Smooth muscle cell (in vitro differentiated cells): Measurements from ENCODE around the gene CFAP53. TPM values are rescaled to one million over a fixed set of nuclear protein-coding genes. Genes with fewer than 3 reads are reported as not detected.

Experiments used
- DNase-seq: peaks from one replicate; lab custom pipeline; 2025; ENCODE audit not compliant: unreplicated experiment; lab: John Stamatoyannopoulos, UW
- H2AFZ ChIP-seq: fragments of 200-600 bp; sonication (generic); 2 replicates; pipeline ENCODE4 v1.6.0; 2016; ENCODE audit warnings: antibody characterized with exemption, low read depth, mild to moderate bottlenecking
- H3F3A ChIP-seq: fragments of 200-600 bp; sonication (generic); 2 replicates; pipeline ENCODE4 v1.6.0; 2017; ENCODE audit warnings: antibody characterized with exemption, low read depth
- H3K27ac ChIP-seq: fragments of 200-600 bp; sonication (generic); 2 replicates; pipeline ENCODE4 v1.5.1; 2016; ENCODE audit warnings: low read depth, mild to moderate bottlenecking
- H3K27me3 ChIP-seq: fragments of 200-600 bp; sonication (generic); 2 replicates; pipeline ENCODE4 v1.6.1; 2016; ENCODE audit warnings: low read depth, mild to moderate bottlenecking
- H3K36me3 ChIP-seq: fragments of 200-600 bp; sonication (generic); 2 replicates; pipeline ENCODE4 v1.5.1; 2016; ENCODE audit warnings: low read depth
- H3K4me1 ChIP-seq: fragments of 200-600 bp; sonication (generic); 2 replicates; pipeline ENCODE4 v1.5.1; 2016; ENCODE audit warnings: low read depth
- H3K4me2 ChIP-seq: fragments of 200-600 bp; sonication (generic); 2 replicates; pipeline ENCODE4 v1.6.0; 2016; ENCODE audit warnings: mild to moderate bottlenecking
- H3K4me3 ChIP-seq: fragments of 200-600 bp; sonication (generic); 2 replicates; pipeline ENCODE4 v1.5.1; 2016; ENCODE audit warnings: mild to moderate bottlenecking
- H3K79me2 ChIP-seq: fragments of 200-600 bp; sonication (generic); 2 replicates; pipeline ENCODE4 v1.6.0; 2016; ENCODE audit warnings: low read depth, mild to moderate bottlenecking
- H3K9ac ChIP-seq: fragments of 200-600 bp; sonication (generic); 2 replicates; pipeline ENCODE4 v1.6.0; 2016; ENCODE audit warnings: low read depth
- H3K9me3 ChIP-seq: fragments of 200-600 bp; sonication (generic); replicated peaks from 2 replicates; pipeline ENCODE4 v1.5.1; 2016; ENCODE audit warnings: low read depth
- H4K20me1 ChIP-seq: fragments of 200-600 bp; sonication (generic); 2 replicates; pipeline ENCODE4 v1.6.0; 2016; ENCODE audit warnings: low read depth
- WGBS: methylation state at CpG from one replicate; pipeline ENCODE4 v1.1.7; 2016; ENCODE audit warnings: low lambda C conversion rate; 5-methylcytosine and 5-hydroxymethylcytosine counted together
- polyA plus RNA-seq: library from polyadenylated mRNA; unstranded; fragments of >200 nt; fragmentation: Nextera tagmentation; extraction: Ambion mirVana; gene quantifications from 2 replicates; pipeline ENCODE4 v1.2.1, GENCODE V29; 2016
- total RNA-seq: library from RNA; depleted of rRNA; stranded (reverse); fragments of >200 nt; gene quantifications from 2 replicates; pipeline ENCODE4 v1.2.3, GENCODE V29; 2014
- TF ChIP-seq, protein P1 (sequence below): fragments of 200-600 bp; sonication (generic); IDR thresholded peaks from 2 replicates; pipeline ENCODE4 v1.5.1; 2017; ENCODE audit warnings: borderline replicate concordance, mild to moderate bottlenecking, antibody characterized with exemption; ENCODE audit not compliant: insufficient read depth, poor library complexity, severe bottlenecking

Gene CFAP53
- total and polyA plus RNA-seq, 2 experiments from 2014 or later: 0.41 to 0.99 TPM

DNA sequence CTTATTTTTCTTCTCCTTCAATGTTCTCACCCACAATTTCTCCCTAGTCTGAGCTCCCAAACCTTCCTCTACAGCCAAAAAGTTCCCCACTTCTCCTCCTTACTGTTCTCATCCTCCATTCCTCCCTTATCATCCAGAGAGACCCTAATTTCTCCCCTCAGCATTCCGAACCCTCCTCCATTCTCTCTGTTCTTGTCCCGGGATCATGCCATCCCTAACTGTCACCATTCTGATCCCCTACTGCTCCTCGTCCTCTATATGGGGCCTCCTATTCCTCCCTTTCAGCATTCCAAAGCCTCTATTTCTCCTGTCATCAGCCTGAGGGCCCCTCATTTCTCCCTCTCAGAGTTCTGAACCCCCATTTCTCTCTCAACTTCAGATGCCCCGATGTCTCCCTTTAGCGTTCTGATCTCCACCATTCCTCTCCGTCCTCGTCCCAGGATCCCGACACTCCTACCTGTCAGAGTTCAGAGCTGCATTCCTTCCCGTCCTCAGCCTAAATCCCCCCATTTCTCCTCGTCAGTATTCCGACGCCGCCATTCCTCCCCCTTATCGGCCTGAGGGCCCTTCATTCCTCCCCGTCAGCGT, 14.5 kb upstream of the CFAP53 start:
- H3K4me3 ChIP-seq: peak overlapping the region; percentile 88
- no peak for DNase-seq
- 3% methylated on average over 16 of the region's 16 CpGs for WGBS
- peaks cover 15% of the 10 kb centered on the region for H3K4me1 ChIP-seq
- peak overlapping the region; percentile 94 for H3K4me2 ChIP-seq
- peak overlapping the region; percentile 88 for H2AFZ ChIP-seq
- no peaks in the 10 kb centered on the region for H3F3A ChIP-seq
- H3K27me3 ChIP-seq: no peaks in the 10 kb centered on the region
- TF ChIP-seq, protein P1, sequence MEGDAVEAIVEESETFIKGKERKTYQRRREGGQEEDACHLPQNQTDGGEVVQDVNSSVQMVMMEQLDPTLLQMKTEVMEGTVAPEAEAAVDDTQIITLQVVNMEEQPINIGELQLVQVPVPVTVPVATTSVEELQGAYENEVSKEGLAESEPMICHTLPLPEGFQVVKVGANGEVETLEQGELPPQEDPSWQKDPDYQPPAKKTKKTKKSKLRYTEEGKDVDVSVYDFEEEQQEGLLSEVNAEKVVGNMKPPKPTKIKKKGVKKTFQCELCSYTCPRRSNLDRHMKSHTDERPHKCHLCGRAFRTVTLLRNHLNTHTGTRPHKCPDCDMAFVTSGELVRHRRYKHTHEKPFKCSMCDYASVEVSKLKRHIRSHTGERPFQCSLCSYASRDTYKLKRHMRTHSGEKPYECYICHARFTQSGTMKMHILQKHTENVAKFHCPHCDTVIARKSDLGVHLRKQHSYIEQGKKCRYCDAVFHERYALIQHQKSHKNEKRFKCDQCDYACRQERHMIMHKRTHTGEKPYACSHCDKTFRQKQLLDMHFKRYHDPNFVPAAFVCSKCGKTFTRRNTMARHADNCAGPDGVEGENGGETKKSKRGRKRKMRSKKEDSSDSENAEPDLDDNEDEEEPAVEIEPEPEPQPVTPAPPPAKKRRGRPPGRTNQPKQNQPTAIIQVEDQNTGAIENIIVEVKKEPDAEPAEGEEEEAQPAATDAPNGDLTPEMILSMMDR: no peak
- no peaks in the 10 kb centered on the region for H3K9me3 ChIP-seq
- peak overlapping the region; percentile 93 for H3K9ac ChIP-seq
- peaks cover 5% of the 10 kb centered on the region for H3K36me3 ChIP-seq
- H4K20me1 ChIP-seq: peaks cover 2% of the 10 kb centered on the region
- H3K27ac ChIP-seq: peak overlapping the region; percentile 82
- H3K79me2 ChIP-seq: peaks cover 34% of the 10 kb centered on the region

DNA sequence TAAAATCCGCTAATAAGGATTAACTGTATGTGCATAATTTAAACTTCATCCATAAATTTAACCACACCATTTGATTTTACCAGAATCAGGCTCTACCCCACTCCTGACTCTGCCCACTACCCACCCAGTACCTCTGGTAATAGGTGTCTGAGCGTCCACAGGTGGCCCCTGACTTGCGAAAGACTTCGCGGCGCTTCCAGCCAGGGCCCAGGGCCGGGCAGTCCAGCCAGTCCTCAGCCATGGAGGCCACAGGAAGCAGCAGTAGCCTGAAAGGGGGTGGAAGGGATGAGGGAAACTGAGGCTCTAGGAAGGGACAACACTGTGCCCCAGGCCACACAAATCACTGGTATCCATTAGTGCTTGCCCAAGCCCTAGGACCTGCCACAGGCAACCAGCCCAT, 13.5 kb upstream of the CFAP53 start:
- Histone ChIP-seq H3K4me3 (peak overlapping the region; percentile 88), H3K4me2 (peak overlapping the region; percentile 94), H3K9ac (no peak overlapping the region), H3F3A (no peaks in the 10 kb centered on the region), H3K9me3 (no peaks in the 10 kb centered on the region), H3K27ac (peak overlapping the region; percentile 82), H4K20me1 (peaks cover 2% of the 10 kb centered on the region), H3K79me2 (peaks cover 34% of the 10 kb centered on the region), H3K27me3 (no peaks in the 10 kb centered on the region), H3K4me1 (peaks cover 15% of the 10 kb centered on the region), H3K36me3 (peaks cover 5% of the 10 kb centered on the region), H2AFZ (no peak overlapping the region)
- 94% methylated on average over 7 of the region's 7 CpGs for WGBS
- DNase-seq: no peak
- TF ChIP-seq, protein P1: no peak

GRCh38 chr18:50277942-50278341, 11.6 kb upstream of the CFAP53 start:
- peaks cover 2% of the 10 kb centered on the region for H4K20me1 ChIP-seq
- DNase-seq: no peak
- H3K79me2 ChIP-seq: peaks cover 34% of the 10 kb centered on the region

More at GRCh38 chr18:50277942-50278341, 11.6 kb upstream of the CFAP53 start:
- H3K9ac ChIP-seq: no peak overlapping the region
- no peak overlapping the region for H3K4me2 ChIP-seq
- H3F3A ChIP-seq: no peaks in the 10 kb centered on the region
- H3K9me3 ChIP-seq: no peaks in the 10 kb centered on the region
- 74% methylated on average over 6 of the region's 6 CpGs for WGBS
- H3K4me1 ChIP-seq: peaks cover 15% of the 10 kb centered on the region
- TF ChIP-seq, protein P1: no peak
- H3K4me3 ChIP-seq: no peak overlapping the region
- H3K36me3 ChIP-seq: peaks cover 5% of the 10 kb centered on the region
- H3K27ac ChIP-seq: peak overlapping the region; percentile 70
- no peak overlapping the region for H2AFZ ChIP-seq
- no peaks in the 10 kb centered on the region for H3K27me3 ChIP-seq
